Neural progenitor cell (in vitro differentiated cells): ENCODE data around the gene GABRA5.

Experiments
- CTCF ChIP-seq: fragments of 200-600 bp; sonication (generic); IDR thresholded peaks from 2 replicates; pipeline ENCODE4 v1.5.1; 2017; ENCODE audit warnings: antibody characterized with exemption, mild to moderate bottlenecking
- EZH2 ChIP-seq: fragments of 200-600 bp; sonication (generic); IDR thresholded peaks from 2 replicates; pipeline ENCODE4 v1.6.1; 2017; ENCODE audit warnings: antibody characterized with exemption, mild to moderate bottlenecking, moderate library complexity
- EZH2phosphoT487 ChIP-seq: fragments of 200-600 bp; sonication (generic); IDR thresholded peaks from 2 replicates; pipeline ENCODE4 v1.6.1; 2017; ENCODE audit warnings: antibody characterized with exemption

- TF ChIP-seq EZH2phosphoT487 (no peak), CTCF (no peak), EZH2 (no peak)
Observed at GRCh38 chr15:26890988-26891387, 24.1 kb downstream of the GABRA5 start.
